ENCODE measurements around the gene GRIP1.
"Not testable (repeated sequence)": the region's sequence is repeated elsewhere in the genome, so short reads cannot be mapped to it uniquely, and the experiment has no call there.

GRIP1 gene

GRCh38 chr12:66500841-66501240, 178.0 kb downstream of the GRIP1 start:
- no peaks in the 10 kb centered on the region for H3K9me2 ChIP-seq (replicated peaks; ENCODE audit: insufficient read depth, low read length)
- peak; percentile 93 for DNase-seq
- H3K36me3 ChIP-seq (replicated peaks; ENCODE audit: insufficient read depth, low read length), result no peaks in the 10 kb centered on the region
- 0 out of 2 replicates have a peak, but pooled peaks cover 5% of the 10 kb centered on the region for H3F3A ChIP-seq (ENCODE audit: insufficient read depth, low read length)
- peak overlapping the region; percentile 5; the same call in 1 of the 2 replicates for H3K9ac ChIP-seq (ENCODE audit: low read length)
- no peaks in the 10 kb centered on the region for H3K27me3 ChIP-seq (replicated peaks; ENCODE audit: insufficient read depth, low read length)
- H3K4me2 ChIP-seq (ENCODE audit: low read depth, low read length), result peak overlapping the region; percentile 17
- no peak overlapping the region for H3K4me3 ChIP-seq (ENCODE audit: low read length)
- no peaks in the 10 kb centered on the region for H3K79me2 ChIP-seq (ENCODE audit: low read length)
- H4K20me1 ChIP-seq (ENCODE audit: insufficient read depth, low read length), result no peaks in the 10 kb centered on the region
- H3K4me1 ChIP-seq (ENCODE audit: low read length), result peaks cover 21% of the 10 kb centered on the region
- no peaks in the 10 kb centered on the region for H3K9me3 ChIP-seq (replicated peaks; ENCODE audit: insufficient read depth, low read length)
- H3K27ac ChIP-seq (ENCODE audit: low read length), result peak overlapping the region; percentile 61
- H2AFZ ChIP-seq (ENCODE audit: low read length), result no peak overlapping the region
- TF ChIP-seq CTCF (IDR thresholded peaks at IDR 0.05; ENCODE audit: low read length), result no peak
- TF ChIP-seq EZH2phosphoT487 (IDR thresholded peaks at IDR 0.05; ENCODE audit: low read length), result no peak
- TF ChIP-seq EZH2 (optimal IDR thresholded peaks at IDR 0.05; ENCODE audit: low read depth, low read length), result no peak

GRCh38 chr12:66500091-66500490, 178.8 kb downstream of the GRIP1 start:
- H3K36me3 ChIP-seq (replicated peaks; ENCODE audit: insufficient read depth, low read length), result no peaks in the 10 kb centered on the region
- no peaks in the 10 kb centered on the region for H3K79me2 ChIP-seq (ENCODE audit: low read length)
- H4K20me1 ChIP-seq (ENCODE audit: insufficient read depth, low read length), result no peaks in the 10 kb centered on the region
- no peak overlapping the region for H3K9ac ChIP-seq (ENCODE audit: low read length)
- no peaks in the 10 kb centered on the region for H3K9me3 ChIP-seq (replicated peaks; ENCODE audit: insufficient read depth, low read length)
- H3K4me1 ChIP-seq (ENCODE audit: low read length), result peaks cover 21% of the 10 kb centered on the region
- no peaks in the 10 kb centered on the region for H3K27me3 ChIP-seq (replicated peaks; ENCODE audit: insufficient read depth, low read length)
- H3K4me2 ChIP-seq (ENCODE audit: low read depth, low read length), result peak overlapping the region; percentile 17; the same call in 1 of the 2 replicates
- no peaks in the 10 kb centered on the region for H3K9me2 ChIP-seq (replicated peaks; ENCODE audit: insufficient read depth, low read length)
- TF ChIP-seq EZH2 (optimal IDR thresholded peaks at IDR 0.05; ENCODE audit: low read depth, low read length), result no peak
- no peak for TF ChIP-seq EZH2phosphoT487 (IDR thresholded peaks at IDR 0.05; ENCODE audit: low read length)
- no peak for TF ChIP-seq CTCF (IDR thresholded peaks at IDR 0.05; ENCODE audit: low read length)
- H3K4me3 ChIP-seq (ENCODE audit: low read length), result no peak overlapping the region
- 0 out of 2 replicates have a peak, but pooled peaks cover 5% of the 10 kb centered on the region for H3F3A ChIP-seq (ENCODE audit: insufficient read depth, low read length)
- H3K27ac ChIP-seq (ENCODE audit: low read length), result peak overlapping the region; percentile 61; the same call in 1 of the 2 replicates
- no peak overlapping the region for H2AFZ ChIP-seq (ENCODE audit: low read length)
- DNase-seq, result no peak

GRCh38 chr12:66499000-66499399, 179.9 kb downstream of the GRIP1 start:
- H3K4me3 ChIP-seq (ENCODE audit: low read length), result no peak overlapping the region
- no peaks in the 10 kb centered on the region for H3K36me3 ChIP-seq (replicated peaks; ENCODE audit: insufficient read depth, low read length)
- no peaks in the 10 kb centered on the region for H4K20me1 ChIP-seq (ENCODE audit: insufficient read depth, low read length)
- TF ChIP-seq EZH2phosphoT487 (IDR thresholded peaks at IDR 0.05; ENCODE audit: low read length) (no peak), EZH2 (optimal IDR thresholded peaks at IDR 0.05; ENCODE audit: low read depth, low read length) (no peak), CTCF (IDR thresholded peaks at IDR 0.05; ENCODE audit: low read length) (no peak)
- no peaks in the 10 kb centered on the region for H3K9me3 ChIP-seq (replicated peaks; ENCODE audit: insufficient read depth, low read length)
- no peak for DNase-seq
- H3K79me2 ChIP-seq (ENCODE audit: low read length), result no peaks in the 10 kb centered on the region
- no peak overlapping the region for H2AFZ ChIP-seq (ENCODE audit: low read length)
- H3K27me3 ChIP-seq (replicated peaks; ENCODE audit: insufficient read depth, low read length), result no peaks in the 10 kb centered on the region
- 0 out of 2 replicates have a peak, but pooled peaks cover 5% of the 10 kb centered on the region for H3F3A ChIP-seq (ENCODE audit: insufficient read depth, low read length)
- peaks cover 21% of the 10 kb centered on the region for H3K4me1 ChIP-seq (ENCODE audit: low read length)
- H3K9ac ChIP-seq (ENCODE audit: low read length), result no peak overlapping the region
- 0 out of 2 replicates have a peak overlapping the region, but pooled peaks have one; percentile 3 for H3K4me2 ChIP-seq (ENCODE audit: low read depth, low read length)
- no peaks in the 10 kb centered on the region for H3K9me2 ChIP-seq (replicated peaks; ENCODE audit: insufficient read depth, low read length)
- H3K27ac ChIP-seq (ENCODE audit: low read length), result no peak overlapping the region

- not testable (repeated sequence) for H3K9ac ChIP-seq (ENCODE audit: low read length); H2AFZ ChIP-seq (ENCODE audit: low read length); H3F3A ChIP-seq (ENCODE audit: insufficient read depth, low read length); H4K20me1 ChIP-seq (ENCODE audit: insufficient read depth, low read length); H3K79me2 ChIP-seq (ENCODE audit: low read length); H3K9me2 ChIP-seq (replicated peaks; ENCODE audit: insufficient read depth, low read length); H3K36me3 ChIP-seq (replicated peaks; ENCODE audit: insufficient read depth, low read length); H3K27me3 ChIP-seq (replicated peaks; ENCODE audit: insufficient read depth, low read length); DNase-seq; H3K4me2 ChIP-seq (ENCODE audit: low read depth, low read length); H3K27ac ChIP-seq (ENCODE audit: low read length); H3K4me3 ChIP-seq (ENCODE audit: low read length); H3K9me3 ChIP-seq (replicated peaks; ENCODE audit: insufficient read depth, low read length)
- peaks cover 21% of the 10 kb centered on the region for H3K4me1 ChIP-seq (ENCODE audit: low read length)
These were observed 180.8 kb downstream of the GRIP1 start for GRCh38 chr12:66498059-66498458.
